Stimulated activated CD8-positive, alpha-beta memory T cell treated with anti-CD3 and anti-CD28 coated beads, Interleukin-4, amount 100 ng/mL, for 1 hour (primary cell): ENCODE results near the gene TMEM132E.

ENCODE experiments used
- DNase-seq, 2 donors: peaks; one replicate each; pipeline ENCODE4 v3.0.0-alpha.2; 2020; ENCODE audit warnings: low read depth in 2 of 2, low spot score in 1 of 2

Gene TMEM132E

GRCh38 chr17:34567691-34568465, 11.5 kb upstream of the TMEM132E start:
- no peak for DNase-seq

DNA sequence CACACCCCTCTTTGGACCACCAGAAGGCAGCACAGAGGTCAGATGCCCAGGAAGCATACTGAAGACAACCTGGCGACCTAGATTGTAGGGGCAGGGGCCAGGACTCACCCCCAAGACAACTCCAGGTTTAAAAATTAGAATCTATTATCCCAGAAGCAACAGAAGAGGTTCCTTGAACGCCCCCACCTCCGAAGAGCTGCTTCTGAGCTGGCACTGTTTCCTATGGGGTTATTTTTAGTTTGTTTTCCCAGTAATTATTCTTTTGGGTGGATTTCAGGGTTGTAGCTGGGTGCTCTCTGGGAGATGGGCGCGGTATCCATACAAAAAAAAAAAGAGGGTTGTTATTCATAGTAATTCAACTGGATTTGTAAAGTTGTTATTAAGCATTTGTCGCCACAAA, 10.4 kb upstream of the TMEM132E start:
- DNase-seq = no peak

DNA sequence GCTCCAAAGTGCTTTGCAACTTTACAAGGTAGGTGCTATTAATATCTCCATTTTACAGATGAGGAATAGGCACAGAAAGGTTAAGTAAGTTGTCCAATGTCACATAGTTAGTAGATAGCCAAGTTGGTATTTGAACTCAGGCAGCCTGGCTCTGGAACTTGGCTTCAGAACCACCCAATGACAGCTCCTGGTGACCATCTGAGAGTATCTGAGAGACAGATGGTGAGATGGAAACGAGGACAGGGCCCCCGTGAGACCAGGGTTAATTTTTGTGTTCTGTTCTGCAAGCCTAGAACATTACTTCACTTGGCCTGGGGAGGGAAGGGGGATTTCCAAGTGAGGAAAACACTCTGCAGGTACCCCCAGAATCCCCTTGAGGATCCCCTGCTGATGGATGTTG, 9.8 kb upstream of the TMEM132E start:
- DNase-seq = no peak

DNA sequence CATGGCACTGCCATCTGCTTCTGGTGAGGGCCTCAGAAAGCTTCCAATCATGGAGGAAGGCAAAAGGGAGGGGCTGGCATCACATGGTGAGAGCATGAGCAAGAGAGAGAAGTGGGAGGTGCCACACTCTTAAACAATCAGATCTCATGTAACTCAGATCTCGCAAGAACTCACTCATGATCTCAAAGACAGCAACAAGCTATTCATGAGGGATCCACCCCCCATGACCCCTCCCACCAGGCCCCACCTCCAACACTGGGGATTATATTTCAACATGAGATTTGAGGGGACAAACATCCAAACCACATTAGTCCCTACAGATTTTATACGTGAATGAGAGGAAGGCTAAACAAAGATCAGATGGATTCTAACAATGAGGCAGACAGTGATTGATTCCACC, 8.9 kb upstream of the TMEM132E start:
- DNase-seq = no peak

GRCh38 chr17:34571428-34572130, 7.8 kb upstream of the TMEM132E start:
- DNase-seq = no peak

DNA sequence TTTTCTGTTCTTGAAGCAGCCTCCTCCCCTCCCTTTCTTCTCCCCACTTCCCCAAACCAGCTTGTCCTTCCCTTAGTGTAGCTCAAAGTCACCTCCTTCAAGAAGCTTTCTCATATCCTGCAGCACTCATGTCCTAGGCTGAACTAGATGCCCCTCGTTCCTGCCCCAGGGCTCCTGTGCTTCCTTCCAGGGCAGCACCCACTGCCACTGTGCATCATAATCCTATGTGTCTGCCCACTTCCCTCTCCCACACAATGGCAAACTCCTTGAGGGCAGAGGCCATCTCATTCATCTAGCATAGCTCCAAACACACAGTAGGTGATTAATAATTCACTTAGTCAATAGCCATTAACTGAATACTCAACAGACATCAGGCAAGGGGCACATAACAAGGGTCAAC, 6.9 kb upstream of the TMEM132E start:
- no peak for DNase-seq

GRCh38 chr17:34575182-34575581, 4.2 kb upstream of the TMEM132E start:
- DNase-seq = no peak

DNA sequence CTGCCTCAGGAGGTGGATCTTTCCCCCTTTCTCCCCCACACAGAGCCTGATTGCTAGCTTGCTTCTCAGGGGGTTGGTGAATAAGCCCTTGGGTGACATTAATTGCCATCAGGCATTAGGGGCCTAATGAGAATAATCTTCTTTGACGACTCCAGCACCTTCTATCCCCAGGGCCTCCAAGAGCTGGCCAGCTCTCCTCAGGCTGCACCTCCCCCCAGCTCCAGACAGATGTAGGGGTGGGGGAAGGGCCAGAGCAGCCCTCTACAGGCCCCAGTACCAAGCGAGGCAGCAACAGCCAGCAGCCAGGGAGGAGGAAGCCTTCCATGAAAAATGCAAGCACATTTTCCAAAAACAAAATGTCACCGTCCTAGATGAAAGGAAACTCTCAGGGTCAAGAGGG, 1.4 kb upstream of the TMEM132E start:
- no peak for DNase-seq

GRCh38 chr17:34578656-34579016, 746 bp upstream of the TMEM132E start:
- no peak for DNase-seq

GRCh38 chr17:34579979-34580684, 750 bp downstream of the TMEM132E start:
- DNase-seq = no peak

DNA sequence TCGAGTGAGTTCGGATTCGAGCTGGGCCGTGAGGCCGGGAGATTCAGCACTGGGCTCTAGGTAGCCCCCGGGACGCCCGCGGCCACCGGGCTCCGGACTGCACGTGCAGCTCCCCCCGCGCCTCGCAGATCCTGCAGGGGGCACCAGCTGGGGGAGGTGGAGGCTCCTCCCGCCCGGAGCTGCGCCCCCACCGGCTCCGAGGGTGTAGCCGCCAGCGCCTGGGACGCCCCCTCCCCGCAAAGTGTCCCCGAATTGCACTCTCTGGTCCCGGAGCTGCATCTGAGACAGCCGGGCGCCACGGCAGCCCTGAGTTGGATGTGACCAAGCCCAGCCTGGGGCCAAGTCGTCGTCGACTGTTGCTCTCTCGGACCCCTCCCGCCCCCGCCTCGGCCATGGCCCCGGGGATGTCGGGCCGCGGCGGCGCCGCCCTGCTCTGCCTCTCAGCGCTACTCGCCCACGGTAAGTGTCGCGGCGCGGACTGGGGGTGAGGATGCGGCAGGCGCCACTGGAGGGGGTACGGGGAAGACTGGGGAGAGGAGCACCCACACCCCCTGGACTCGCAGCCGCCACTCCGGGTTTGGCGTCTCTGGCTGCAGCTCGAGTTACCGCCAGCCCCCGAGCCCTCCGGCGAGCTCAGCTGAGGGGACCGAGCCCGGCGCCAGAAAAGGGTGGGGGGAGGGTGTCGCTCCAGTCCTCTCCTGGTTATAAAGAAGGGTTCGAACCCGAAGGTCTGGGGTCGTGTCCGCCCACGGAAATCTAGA, 1.5 kb downstream of the TMEM132E start:
- DNase-seq = no peak

DNA sequence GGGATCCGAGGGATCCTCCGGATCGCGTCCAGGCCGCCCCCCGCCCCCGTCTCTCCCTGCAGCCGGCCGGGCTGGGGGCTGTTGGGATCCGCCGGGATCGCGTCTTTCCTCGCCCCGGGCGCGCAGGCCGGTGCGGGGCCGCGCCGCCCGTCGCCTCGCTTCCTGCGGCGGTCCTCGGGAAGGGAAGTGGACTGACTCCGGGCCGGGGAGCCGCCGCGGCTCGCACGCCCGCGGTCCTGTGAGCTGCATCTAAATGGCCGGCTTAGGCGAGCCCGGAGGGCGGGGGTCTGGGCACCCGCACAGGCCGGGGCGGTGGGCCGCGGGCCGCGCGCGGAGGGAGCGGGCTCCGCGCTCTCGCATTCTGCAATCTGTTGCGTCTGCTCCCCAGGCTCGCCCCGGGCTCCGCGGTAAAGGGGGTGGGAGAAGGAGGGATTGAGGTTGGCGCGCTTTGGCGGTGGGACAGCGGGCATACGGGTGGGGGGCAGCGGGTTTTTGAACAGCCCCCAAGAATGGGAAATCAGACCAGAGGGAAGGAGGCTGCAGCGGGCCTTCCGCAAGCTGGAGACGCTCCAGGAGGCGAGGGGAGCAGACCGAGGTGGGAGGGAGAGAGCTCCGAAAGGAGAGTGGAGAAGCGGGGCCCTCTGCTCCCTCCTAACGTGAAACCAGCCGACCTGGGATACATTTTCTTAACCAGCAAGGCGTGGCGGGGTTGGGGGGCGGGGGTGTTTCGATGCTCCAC, 2.2 kb downstream of the TMEM132E start:
- no peak for DNase-seq

DNA sequence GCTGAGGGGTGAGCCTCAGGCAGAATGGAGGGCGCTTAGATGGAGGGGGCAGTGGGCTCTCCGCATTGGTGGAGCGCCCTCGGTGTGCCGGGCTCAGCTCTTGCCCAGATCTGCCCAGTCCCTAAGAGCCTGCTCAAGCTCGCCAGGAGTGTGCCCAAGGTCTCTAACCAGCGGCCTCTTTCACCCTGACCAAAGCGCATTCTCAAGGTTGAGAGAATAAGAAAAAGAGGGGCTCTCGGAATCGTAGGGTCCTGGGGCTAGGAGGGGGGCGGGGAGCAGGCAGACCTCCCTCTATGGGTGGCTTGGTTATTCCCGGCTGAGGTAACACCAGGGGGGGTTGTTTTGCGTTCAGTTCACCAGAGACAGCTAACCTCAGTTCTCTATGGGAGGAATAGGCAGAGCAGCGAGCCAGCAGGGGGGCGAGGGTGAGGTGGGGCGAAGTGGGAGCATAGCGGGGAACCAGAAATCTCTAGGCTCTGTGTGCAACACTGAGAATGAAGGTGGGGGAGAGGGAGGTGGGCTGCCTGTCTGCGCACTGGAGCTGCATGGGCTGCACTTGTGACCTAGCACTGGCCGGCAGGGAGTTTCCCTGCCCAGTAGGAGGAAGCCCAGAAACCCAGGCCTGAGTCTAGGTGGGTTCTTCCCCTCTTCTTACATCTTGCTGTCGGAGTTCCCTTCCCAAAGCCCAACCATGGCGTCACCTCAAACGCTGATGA, 3.0 kb downstream of the TMEM132E start:
- DNase-seq = no peak

DNA sequence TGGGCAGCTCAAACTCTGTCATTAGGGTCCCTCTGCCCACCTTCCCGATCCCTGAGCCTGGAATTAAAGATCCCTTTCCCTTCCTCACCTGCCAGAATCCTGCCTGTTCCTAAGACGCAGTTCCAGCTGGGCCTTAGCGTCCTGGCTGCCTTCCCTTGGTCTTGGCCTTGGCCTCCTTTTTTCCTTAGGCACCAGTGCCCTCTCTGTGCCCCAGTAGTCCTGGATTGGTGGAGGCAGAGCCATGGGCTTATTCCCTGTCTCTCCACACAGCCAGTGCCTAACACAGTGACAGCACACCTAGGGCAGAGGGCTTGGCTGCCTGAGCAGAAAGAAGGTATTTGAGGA, 3.5 kb downstream of the TMEM132E start:
- DNase-seq = no peak

DNA sequence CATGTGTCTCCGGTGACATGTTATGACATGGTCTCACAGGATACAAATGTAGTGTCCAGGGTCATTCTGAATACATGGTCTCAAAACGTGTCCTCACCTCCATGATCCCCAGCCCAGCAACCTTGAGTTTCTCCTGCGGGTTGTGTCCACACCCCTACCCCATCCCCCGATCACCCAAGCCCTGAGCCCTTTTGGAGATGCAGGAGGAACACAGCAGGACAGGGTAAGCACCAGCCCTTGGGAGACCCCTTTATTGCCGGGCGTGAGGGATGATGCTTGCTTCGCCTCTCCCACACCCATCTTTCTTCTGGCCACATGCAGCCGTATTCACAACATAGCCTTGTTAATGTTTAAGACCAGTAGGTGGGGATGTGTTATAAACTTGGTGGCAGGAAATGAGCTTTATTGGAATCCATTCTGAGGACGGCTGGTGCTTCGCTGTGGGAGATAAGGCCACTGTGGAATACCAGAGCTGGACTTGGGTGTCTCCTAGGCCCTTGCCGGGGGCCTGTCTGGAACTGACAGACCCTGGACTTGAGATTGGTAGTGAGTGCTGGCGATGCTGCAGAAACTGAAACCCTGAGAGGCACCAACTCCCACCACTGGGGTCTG, 5.5 kb downstream of the TMEM132E start:
- no peak for DNase-seq

DNA sequence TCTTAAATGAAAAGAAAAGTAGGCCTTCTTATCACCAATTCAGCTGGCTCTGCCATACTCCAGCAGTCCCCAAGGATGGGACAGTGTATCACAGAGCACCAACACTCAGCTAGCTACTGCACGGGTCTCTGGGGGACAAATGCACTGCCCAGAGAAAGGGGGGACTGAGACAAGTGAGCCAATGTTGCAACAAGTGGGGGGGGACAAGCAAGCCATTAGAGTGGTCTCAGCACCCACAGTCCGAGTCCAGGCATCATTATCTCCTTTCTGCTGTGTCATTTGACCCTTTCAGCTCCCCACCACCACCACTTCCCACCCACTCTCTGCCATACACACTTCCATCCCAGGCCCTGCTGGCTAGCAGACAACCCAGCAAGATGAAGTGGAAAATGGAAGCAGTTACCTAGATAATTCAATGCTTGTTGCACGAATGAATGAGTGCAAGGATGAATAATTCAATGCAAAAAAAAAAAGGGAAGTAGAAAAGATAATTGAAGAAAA, 7.0 kb downstream of the TMEM132E start:
- no peak for DNase-seq

- DNase-seq = no peak
Measured at GRCh38 chr17:34588266-34588665, 8.9 kb downstream of the TMEM132E start.

DNA sequence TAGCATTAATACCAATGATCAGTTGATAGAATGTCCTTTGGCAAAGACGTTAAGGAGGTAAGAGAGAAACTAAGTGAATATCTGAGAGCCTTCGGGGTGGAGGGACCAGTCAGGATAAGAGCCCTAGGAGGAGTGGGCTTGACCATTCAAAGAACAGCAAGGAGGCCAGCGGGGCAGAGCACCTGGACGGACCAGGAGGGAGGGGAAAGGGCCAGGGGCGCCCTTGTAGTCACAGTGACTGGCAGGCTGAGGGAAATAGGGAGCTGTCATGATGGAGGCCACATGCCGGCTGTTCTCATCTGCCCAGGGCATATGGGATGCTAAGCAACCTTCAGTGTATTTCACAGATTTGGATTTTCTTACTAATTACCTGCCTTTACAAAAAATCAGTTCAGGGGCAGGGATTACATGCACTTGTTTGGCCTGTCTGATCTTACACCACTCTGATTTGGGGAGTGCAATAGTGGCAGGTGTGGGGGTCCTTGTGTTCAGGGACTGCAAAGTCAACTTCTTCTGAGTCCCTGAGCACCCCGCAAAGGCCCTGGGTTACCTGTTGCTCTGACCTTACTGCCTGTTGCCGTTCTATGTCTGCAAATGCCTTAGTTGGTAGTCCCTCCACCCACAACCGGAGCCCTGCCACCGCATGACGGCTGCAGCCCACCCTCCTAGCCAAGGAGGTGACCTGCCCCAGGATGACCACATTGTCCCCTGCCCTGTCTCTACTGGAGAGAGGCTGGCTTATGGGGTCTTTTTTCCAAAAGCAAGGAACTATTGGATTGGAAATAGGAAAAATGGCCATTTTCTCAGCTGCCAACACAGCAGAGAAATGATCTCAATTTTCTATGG, 10.0 kb downstream of the TMEM132E start:
- DNase-seq = no peak

- DNase-seq = no peak
Measured at GRCh38 chr17:34592002-34592401, 12.6 kb downstream of the TMEM132E start.
